Loucy (cell line): ENCODE measurements around the gene UBL4A.
A peak's percentile ranks its signal among the peaks of the same experiment; 100 is the strongest.

Experiments
- H2AFZ ChIP-seq: fragments of 200-600 bp; sonication (generic); 2 replicates; pipeline ENCODE4 v1.6.0; 2016; ENCODE audit warnings: antibody characterized with exemption, mild to moderate bottlenecking, low read length, moderate library complexity
- H3F3A ChIP-seq: fragments of 200-600 bp; 2 replicates; pipeline ENCODE4 v1.6.0; 2016; ENCODE audit warnings: antibody characterized with exemption, low read depth, mild to moderate bottlenecking
- H3K27me3 ChIP-seq: fragments of 200-600 bp; sonication (generic); 2 replicates; pipeline ENCODE4 v1.6.1; 2014; ENCODE audit warnings: low read length, mild to moderate bottlenecking; ENCODE audit not compliant: insufficient read depth, poor library complexity, severe bottlenecking
- H3K36me3 ChIP-seq: fragments of 200-600 bp; sonication (generic); 2 replicates; pipeline ENCODE4 v1.6.1; 2016; ENCODE audit warnings: low read length; ENCODE audit not compliant: insufficient read depth
- H3K4me1 ChIP-seq: fragments of 200-600 bp; sonication (generic); 2 replicates; pipeline ENCODE4 v1.5.1; 2014; ENCODE audit warnings: low read length, mild to moderate bottlenecking; ENCODE audit not compliant: insufficient read depth, poor library complexity, severe bottlenecking
- H3K4me2 ChIP-seq: fragments of 200-600 bp; sonication (generic); 2 replicates; pipeline ENCODE4 v1.6.0; 2014; ENCODE audit warnings: antibody characterized with exemption, low read length, low read depth, mild to moderate bottlenecking; ENCODE audit not compliant: poor library complexity, severe bottlenecking
- H3K4me3 ChIP-seq: fragments of 200-600 bp; sonication (generic); 2 replicates; pipeline ENCODE4 v1.5.1; 2014; ENCODE audit warnings: low read length, mild to moderate bottlenecking, mixed read lengths; ENCODE audit not compliant: poor library complexity, severe bottlenecking
- H3K79me2 ChIP-seq: fragments of 200-600 bp; sonication (generic); 2 replicates; pipeline ENCODE4 v1.6.1; 2014; ENCODE audit warnings: low read length; ENCODE audit not compliant: insufficient read depth
- H3K9ac ChIP-seq: fragments of 200-600 bp; sonication (generic); 2 replicates; pipeline ENCODE4 v1.6.0; 2014; ENCODE audit warnings: mild to moderate bottlenecking, low read depth, low read length, moderate library complexity; ENCODE audit not compliant: poor library complexity, severe bottlenecking
- H3K9me2 ChIP-seq: fragments of 200-600 bp; sonication (generic); replicated peaks from 2 replicates; pipeline ENCODE4 v1.6.1; 2016; ENCODE audit warnings: low read depth, low read length, mixed read lengths
- H3K9me3 ChIP-seq: fragments of 200-600 bp; sonication (generic); 2 replicates; pipeline ENCODE4 v1.6.1; 2014; ENCODE audit warnings: mild to moderate bottlenecking, antibody characterized with exemption, low read length, low read depth; ENCODE audit not compliant: insufficient read depth
- H4K20me1 ChIP-seq: fragments of 200-600 bp; sonication (generic); 2 replicates; pipeline ENCODE4 v1.6.0; 2014; ENCODE audit warnings: antibody characterized with exemption, low read length, mild to moderate bottlenecking; ENCODE audit not compliant: insufficient read depth, poor library complexity, severe bottlenecking
- CTCF ChIP-seq: fragments of 200-600 bp; sonication (generic); conservative IDR thresholded peaks from 2 replicates; pipeline ENCODE4 v1.5.1; 2014; ENCODE audit warnings: mild to moderate bottlenecking, antibody characterized with exemption, low read length
- EZH2phosphoT487 ChIP-seq: fragments of 200-600 bp; IDR thresholded peaks from 2 replicates; pipeline ENCODE4 v1.6.1; 2018; ENCODE audit warnings: antibody characterized with exemption, mild to moderate bottlenecking, moderate library complexity, borderline replicate concordance

The UBL4A gene

DNA sequence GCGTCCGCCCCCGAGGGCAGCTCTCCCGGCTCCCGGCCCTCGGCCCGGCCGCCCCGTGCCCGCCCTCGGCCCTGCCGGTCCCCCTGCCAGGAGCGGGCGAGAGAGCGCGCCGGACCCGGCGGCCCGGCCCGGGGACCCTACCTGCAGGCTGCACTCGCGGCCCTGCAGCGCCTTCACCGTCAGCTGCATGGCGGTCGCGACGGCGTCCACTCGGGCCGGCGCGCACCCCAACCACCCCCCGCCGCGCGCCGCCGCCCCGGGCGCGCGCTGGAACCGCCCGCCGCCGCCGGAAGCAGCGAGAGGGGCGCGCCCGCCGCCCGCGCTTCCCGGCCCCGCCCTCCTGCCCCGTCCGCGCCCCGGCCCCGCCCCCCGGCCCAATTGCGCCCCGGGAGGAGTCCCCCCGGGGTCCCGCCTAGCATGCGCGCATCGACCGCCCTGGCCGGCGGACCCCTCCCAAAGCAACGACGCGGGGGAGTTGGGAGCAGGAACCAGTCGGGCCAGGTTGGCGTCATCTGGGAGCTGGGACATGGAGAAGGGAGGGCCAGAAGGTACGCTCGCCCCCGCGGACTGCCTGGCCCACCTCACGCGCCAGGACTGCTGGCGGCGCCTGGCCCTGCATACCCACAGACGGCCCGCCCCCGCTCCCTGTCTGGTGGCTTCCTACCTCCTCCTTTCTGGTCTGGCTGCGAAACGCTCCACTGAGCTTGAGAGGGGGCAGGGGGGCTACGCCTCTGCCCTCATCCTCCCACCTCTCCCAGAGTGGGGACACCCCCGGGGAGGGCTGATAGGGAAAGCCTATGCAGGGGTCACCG is at the start of gene UBL4A:
UBL4A (minus strand) TSS at position 220 of the 812 bp plus-strand sequence; CDS start at position 189, 31 bp downstream.
- no peaks in the 10 kb centered on the region for H3K36me3 ChIP-seq
- H3F3A ChIP-seq, result no peaks in the 10 kb centered on the region
- H4K20me1 ChIP-seq, result peaks cover 5% of the 10 kb centered on the region
- H2AFZ ChIP-seq, result peak within 1 kb of the TSS; percentile 64
- H3K4me3 ChIP-seq, result peak within 1 kb of the TSS; percentile 79
- peak within 1 kb of the TSS; percentile 85 for H3K9ac ChIP-seq
- TF ChIP-seq EZH2phosphoT487 (no peak), CTCF (no peak)
- H3K27me3 ChIP-seq, result no peaks in the 10 kb centered on the region
- no peaks in the 10 kb centered on the region for H3K9me2 ChIP-seq
- H3K9me3 ChIP-seq, result no peaks in the 10 kb centered on the region
- H3K4me2 ChIP-seq, result peak within 1 kb of the TSS; percentile 85
- H3K79me2 ChIP-seq, result peaks cover 44% of the 10 kb centered on the region
- no peaks in the 10 kb centered on the region for H3K4me1 ChIP-seq

DNA sequence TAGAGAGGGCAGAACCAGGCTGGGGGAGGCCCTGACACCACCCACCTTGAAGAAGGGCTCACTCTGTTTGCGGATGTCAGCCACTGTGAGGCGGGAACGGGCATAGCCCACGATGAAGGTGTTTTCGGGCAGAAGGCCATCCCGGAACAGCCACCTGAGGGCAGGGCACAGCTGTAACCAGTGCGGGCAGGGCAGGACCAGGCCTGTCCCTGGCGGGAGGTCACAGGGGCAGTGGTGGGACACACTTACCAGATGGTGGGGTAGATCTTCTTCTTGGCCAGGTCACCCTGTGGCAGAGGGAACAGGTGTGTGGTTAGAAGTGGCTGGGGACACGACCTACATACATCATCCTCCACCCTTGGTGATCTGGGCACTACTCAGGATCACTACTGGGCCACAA is 49.5 kb upstream of the UBL4A start:
- H3K4me1 ChIP-seq, result no peaks in the 10 kb centered on the region
- no peak for TF ChIP-seq CTCF
- no peak for TF ChIP-seq EZH2phosphoT487
- H3K4me2 ChIP-seq, result no peak overlapping the region
- H4K20me1 ChIP-seq, result no peaks in the 10 kb centered on the region
- no peaks in the 10 kb centered on the region for H3K9me2 ChIP-seq
- H2AFZ ChIP-seq, result no peak overlapping the region
- no peaks in the 10 kb centered on the region for H3K9me3 ChIP-seq
- no peak overlapping the region for H3K9ac ChIP-seq
- H3F3A ChIP-seq, result no peaks in the 10 kb centered on the region
- peaks cover 31% of the 10 kb centered on the region; the same call in 1 of the 2 replicates for H3K36me3 ChIP-seq
- no peaks in the 10 kb centered on the region for H3K79me2 ChIP-seq
- no peak overlapping the region for H3K4me3 ChIP-seq
- H3K27me3 ChIP-seq, result no peaks in the 10 kb centered on the region

GRCh38 chrX:154534526-154535322 is 48.3 kb upstream of the UBL4A start:
- TF ChIP-seq CTCF (peak; percentile 86), EZH2phosphoT487 (no peak)
- H3K9me3 ChIP-seq, result no peaks in the 10 kb centered on the region
- H3K4me1 ChIP-seq, result no peaks in the 10 kb centered on the region
- H3K36me3 ChIP-seq, result peaks cover 31% of the 10 kb centered on the region; the same call in 1 of the 2 replicates
- H3K4me2 ChIP-seq, result no peak overlapping the region
- no peaks in the 10 kb centered on the region for H3K27me3 ChIP-seq
- no peaks in the 10 kb centered on the region for H3K9me2 ChIP-seq
- H2AFZ ChIP-seq, result no peak overlapping the region
- H3K79me2 ChIP-seq, result no peaks in the 10 kb centered on the region
- no peak overlapping the region for H3K9ac ChIP-seq
- H3F3A ChIP-seq, result no peaks in the 10 kb centered on the region
- H3K4me3 ChIP-seq, result no peak overlapping the region
- no peaks in the 10 kb centered on the region for H4K20me1 ChIP-seq
